GM12878 (cell line): ENCODE data around the gene ZXDC.

ENCODE experiments used
- ATF2 ChIP-seq: IDR thresholded peaks from 2 replicates; pipeline ENCODE4 v1.6.1; 2012; ENCODE audit warnings: low read length, inconsistent platforms
- BHLHE40 ChIP-seq, 2 experiments: fragments of 450-650 bp in 1 of 2; IDR thresholded peaks; 2 replicates each; pipeline ENCODE4 v1.6.1; 2011 to 2017; ENCODE audit warnings: low read depth in 2 of 2, borderline replicate concordance in 1 of 2, improper control_type of control experiment in 1 of 2, low read length in 1 of 2, mild to moderate bottlenecking in 1 of 2
- POLR2A ChIP-seq: IDR thresholded peaks from 2 replicates; pipeline ENCODE4 v1.6.1; 2011; ENCODE audit warnings: low read depth, mild to moderate bottlenecking, low read length

- TF ChIP-seq ATF2 (no peak), POLR2A (no peak), BHLHE40 (IDR thresholded peaks at IDR 0.05; ENCODE audit: borderline replicate concordance in 1 of 2, low read depth in 2 of 2, low read length in 1 of 2) (no peak)
Observed at GRCh38 chr3:126433496-126434263, 42.0 kb downstream of the ZXDC start.
